Myocyte (in vitro differentiated cells): ENCODE data around the gene PDE4D. TPM values are rescaled to one million over a fixed set of nuclear protein-coding genes. Genes with fewer than 3 reads are reported as not detected.

Experiments
- DNase-seq: peaks from one replicate; pipeline ENCODE4 v3.0.0-alpha.2; 2012; ENCODE audit warnings: low read depth
- total RNA-seq: library from RNA; depleted of rRNA; stranded (reverse); fragments of >200 nt; gene quantifications from 2 replicates; pipeline ENCODE4 v1.2.3, GENCODE V29; 2014

Gene PDE4D
- total RNA-seq, 1 donor from 2014 or later = 26.8 TPM

- peak; percentile 61 for DNase-seq
These were observed 148.1 kb downstream of the PDE4D start for GRCh38 chr5:59745415-59745863.

DNA sequence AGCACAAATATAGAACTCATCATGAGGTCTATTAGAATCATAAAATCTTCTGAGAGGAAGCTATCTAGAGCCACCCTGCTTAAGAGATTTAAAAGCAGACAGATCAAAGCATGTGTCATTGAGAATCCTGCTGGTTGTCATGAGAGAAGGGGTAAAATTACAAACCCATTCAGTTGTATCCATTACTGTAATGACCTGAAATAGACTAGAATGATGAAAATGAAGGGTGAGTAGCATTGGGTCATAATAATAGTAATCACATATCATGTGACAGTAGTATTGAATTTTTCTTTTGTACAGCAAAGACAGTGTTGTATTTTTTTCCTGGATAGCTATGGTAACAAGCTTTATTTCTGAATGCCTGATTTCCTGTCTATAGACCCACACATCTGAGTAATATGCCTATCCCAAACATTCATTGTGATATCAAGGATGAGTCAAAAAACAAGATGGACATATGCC lies 149.0 kb downstream of the PDE4D start:
- DNase-seq = peak; percentile 44

DNA sequence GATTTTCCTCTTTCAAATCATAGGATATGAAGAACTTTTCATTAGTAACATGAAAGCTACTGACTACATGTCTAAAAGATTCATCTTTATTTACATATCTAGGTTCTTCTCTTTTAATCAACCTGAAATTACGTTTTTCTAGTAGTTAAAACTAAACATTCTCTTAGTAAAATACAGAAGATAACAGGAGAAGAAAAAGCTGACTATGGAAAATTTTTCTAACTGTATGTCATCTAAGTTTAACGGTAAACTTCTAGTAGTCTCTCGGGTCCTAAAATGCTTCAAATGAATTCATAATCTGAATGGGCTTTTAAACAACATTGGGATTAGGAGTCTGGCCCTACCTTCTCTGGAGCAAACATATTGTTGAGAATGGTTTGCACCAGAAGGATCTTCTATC lies 151.9 kb downstream of the PDE4D start:
- DNase-seq = no peak

- DNase-seq = no peak
These were observed 155.5 kb downstream of the PDE4D start for GRCh38 chr5:59738024-59738423.

DNA sequence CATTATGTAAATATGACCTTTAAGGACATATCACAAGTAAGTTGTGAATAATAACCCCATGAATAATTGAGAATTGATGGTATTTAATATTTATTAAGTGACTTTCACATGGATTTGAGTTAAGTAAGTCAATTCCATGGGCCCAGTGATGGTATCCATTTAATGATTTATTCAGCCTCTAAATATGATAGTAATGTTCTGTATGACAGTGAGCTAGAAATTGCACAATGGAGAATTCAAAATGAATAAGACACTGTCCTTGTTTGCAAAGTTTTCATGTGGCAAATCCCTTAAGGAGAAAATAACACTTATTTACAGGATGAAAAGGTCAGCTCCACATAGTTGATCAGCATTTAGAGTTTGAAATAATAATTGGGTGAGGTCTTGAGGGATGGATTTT lies 160.7 kb downstream of the PDE4D start:
- DNase-seq = no peak

- DNase-seq = no peak
These were observed 161.2 kb downstream of the PDE4D start for GRCh38 chr5:59732301-59732700.

- DNase-seq = no peak
These were observed 161.7 kb downstream of the PDE4D start for GRCh38 chr5:59731809-59732208.

DNA sequence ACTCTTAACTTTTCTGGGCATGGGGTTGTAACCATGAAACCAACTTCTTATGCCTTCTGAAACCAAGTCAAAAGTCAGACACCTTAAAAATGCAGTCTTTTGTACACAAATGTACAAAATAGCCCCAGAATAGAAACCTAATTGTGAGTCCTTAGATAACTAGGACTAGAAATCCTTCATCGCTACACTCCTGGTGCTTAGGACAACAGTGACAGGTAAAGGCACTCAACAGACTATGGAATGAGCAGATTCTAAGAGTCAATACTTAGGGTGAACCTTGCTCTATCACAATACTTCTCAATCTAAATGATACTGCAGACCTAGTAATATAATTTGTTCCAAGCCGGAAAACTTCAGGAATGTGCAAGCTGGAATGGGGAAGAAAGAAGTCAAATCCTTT lies 163.7 kb downstream of the PDE4D start:
- DNase-seq = no peak

- DNase-seq = no peak
These were observed 164.2 kb downstream of the PDE4D start for GRCh38 chr5:59729357-59729756.

GRCh38 chr5:59728356-59728755 lies 165.2 kb downstream of the PDE4D start:
- DNase-seq = peak; percentile 46

DNA sequence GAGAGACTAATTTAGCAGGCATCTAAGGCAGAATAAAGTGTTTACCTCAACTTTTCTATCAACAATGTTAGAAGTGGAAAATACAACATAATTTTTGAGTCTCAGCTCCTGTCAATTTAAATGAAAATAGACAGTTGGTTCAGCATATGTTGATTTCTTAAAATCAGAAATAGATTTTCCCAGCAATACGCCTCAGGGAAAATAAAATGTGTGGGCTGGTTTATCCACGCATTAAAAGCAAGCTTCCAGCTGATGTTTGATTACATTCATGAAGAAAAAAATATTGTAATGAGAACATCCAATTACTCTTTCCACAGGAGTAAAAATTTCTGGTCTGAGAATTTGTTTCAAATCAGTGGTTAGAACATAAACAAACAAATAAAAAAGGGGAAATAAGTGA lies 166.3 kb downstream of the PDE4D start:
- no peak for DNase-seq

- DNase-seq = no peak
These were observed 168.1 kb downstream of the PDE4D start for GRCh38 chr5:59725392-59725767.

DNA sequence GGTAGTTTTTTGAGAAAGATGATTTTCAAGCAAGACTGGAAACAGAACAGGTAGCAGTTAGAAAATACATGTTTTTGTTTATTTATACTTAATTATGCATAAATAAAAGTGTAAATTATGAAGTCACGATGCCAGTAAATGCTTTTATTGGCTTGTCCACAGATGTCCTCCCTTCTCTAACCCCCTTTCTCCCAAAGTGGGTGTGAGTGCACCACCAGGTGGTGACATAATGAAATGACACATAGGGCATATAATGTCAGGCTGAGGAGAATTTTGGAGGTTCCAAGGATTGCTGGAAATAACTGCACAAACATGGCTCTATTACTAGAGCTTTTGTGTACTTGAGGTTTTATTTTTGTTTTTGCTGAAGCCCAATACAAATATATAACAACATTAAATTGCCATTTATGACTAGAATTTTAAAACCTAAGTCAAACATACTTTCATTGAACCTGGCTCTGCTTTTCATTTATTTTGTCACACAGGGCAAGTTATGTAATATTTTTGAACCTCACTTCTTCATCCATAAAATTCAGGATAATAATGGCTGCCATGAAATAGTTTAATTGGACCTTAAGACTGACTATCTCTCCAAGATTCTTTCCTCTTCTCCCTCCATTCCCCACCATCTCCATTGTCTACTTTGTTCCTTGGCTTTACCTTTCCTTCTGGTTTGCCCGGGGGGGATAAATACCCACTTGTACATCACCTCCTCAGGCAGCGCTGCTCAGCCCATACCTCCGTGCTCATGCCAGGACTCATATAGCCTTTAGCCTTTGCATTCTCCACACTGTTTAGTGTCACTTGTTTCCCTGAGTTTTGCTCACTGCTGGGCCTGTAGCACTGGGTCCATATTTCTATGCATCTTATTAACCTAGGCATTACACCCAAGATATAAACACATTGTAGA lies 168.8 kb downstream of the PDE4D start:
- DNase-seq = peak; percentile 76

GRCh38 chr5:59722874-59723273 lies 170.7 kb downstream of the PDE4D start:
- no peak for DNase-seq

GRCh38 chr5:59721741-59722140 lies 171.8 kb downstream of the PDE4D start:
- DNase-seq = no peak

- DNase-seq = no peak
These were observed 173.5 kb downstream of the PDE4D start for GRCh38 chr5:59720063-59720462.

- no peak for DNase-seq
These were observed 176.5 kb downstream of the PDE4D start for GRCh38 chr5:59716966-59717500.

DNA sequence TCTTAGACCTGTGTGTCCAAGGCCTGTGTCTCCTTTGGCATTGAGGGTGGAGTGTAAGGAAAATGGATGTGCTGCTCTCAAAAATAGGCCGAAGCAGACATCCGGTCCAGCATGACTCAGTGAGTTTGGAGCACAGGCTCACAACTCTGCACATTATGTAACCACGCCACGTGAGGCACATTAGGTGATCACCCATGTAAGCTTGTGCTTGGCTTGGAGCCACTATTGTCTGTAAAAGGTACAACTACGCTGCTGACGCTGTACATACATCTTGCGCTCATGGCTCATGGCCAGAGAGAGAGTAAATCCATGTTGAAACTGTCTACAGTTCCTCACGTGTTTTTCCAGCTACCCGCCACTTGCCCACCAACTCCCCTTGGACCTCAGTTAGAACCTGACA lies 177.5 kb downstream of the PDE4D start:
- DNase-seq = no peak

- no peak for DNase-seq
These were observed 178.3 kb downstream of the PDE4D start for GRCh38 chr5:59715228-59715627.

DNA sequence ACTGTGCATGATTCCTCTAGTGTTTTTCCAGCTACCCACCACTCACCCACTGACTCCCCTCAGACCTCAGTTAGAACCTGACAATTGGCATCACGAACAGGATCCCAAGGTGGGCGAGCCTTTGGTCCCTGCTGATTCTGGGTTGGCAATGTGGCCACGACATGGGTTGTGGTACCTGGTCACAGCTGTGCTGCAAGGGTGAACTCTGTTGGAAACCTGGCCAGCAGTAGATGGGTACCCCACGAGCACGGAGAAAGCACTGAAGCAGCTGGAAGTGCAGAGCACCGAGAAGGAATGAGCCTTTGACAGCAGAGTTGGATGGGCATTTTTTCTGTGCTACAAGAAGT lies 180.1 kb downstream of the PDE4D start:
- no peak for DNase-seq

GRCh38 chr5:59712836-59713497 lies 180.6 kb downstream of the PDE4D start:
- no peak for DNase-seq

GRCh38 chr5:59711310-59711709 lies 182.2 kb downstream of the PDE4D start:
- peak; percentile 46 for DNase-seq
